GM19463 (cell line): ENCODE measurements around the gene RBM23.

Experiments
- ATAC-seq: cut with Tn5 transposase; IDR thresholded peaks from one replicate; pipeline ENCODE4 v1.9.1; 2021; ENCODE audit warnings: mild to moderate bottlenecking, moderate library complexity; ENCODE audit not compliant: unreplicated experiment

RBM23 gene

GRCh38 chr14:22887260-22887989 is 31.5 kb downstream of the RBM23 start:
- peak; percentile 40 for ATAC-seq

GRCh38 chr14:22886500-22887259 is 32.3 kb downstream of the RBM23 start:
- ATAC-seq = peak; percentile 53

- ATAC-seq = no peak
Observed at GRCh38 chr14:22885975-22886374, 33.0 kb downstream of the RBM23 start.

GRCh38 chr14:22884738-22885523 is 34.0 kb downstream of the RBM23 start:
- no peak for ATAC-seq

- no peak for ATAC-seq
Observed at GRCh38 chr14:22884076-22884737, 34.7 kb downstream of the RBM23 start.

GRCh38 chr14:22883173-22883976 is 35.6 kb downstream of the RBM23 start, which contains the start of gene REM2:
Gene REM2, plus strand, starts transcription at chr14:22883222. Its CDS starts 66 bp downstream, at chr14:22883288.
- ATAC-seq = no peak

GRCh38 chr14:22882529-22883172 is 36.3 kb downstream of the RBM23 start:
- ATAC-seq = no peak

GRCh38 chr14:22882064-22882463 is 36.9 kb downstream of the RBM23 start:
- no peak for ATAC-seq

- no peak for ATAC-seq
Observed at GRCh38 chr14:22878271-22879246, 40.4 kb downstream of the RBM23 start.

GRCh38 chr14:22877000-22877501 is 41.9 kb downstream of the RBM23 start:
- ATAC-seq = no peak

- ATAC-seq = no peak
Observed at GRCh38 chr14:22875748-22876319, 43.1 kb downstream of the RBM23 start.

- ATAC-seq = no peak
Observed at GRCh38 chr14:22875003-22875747, 43.8 kb downstream of the RBM23 start.

- ATAC-seq = no peak
Observed at GRCh38 chr14:22872833-22873520, 46.0 kb downstream of the RBM23 start.

GRCh38 chr14:22872033-22872832 is 46.7 kb downstream of the RBM23 start:
- ATAC-seq = peak; percentile 25

- ATAC-seq = peak; percentile 81
Observed at GRCh38 chr14:22871224-22872032, 47.5 kb downstream of the RBM23 start, which contains the start of gene LRP10. Gene LRP10, plus strand, starts transcription at chr14:22871740. Its CDS starts 564 bp downstream, at chr14:22872304.
